22Rv1 (cell line): Measurements from ENCODE around the gene TKTL2.

Experiments used
- H3K27ac ChIP-seq: fragments of 450-650 bp; 2 replicates; pipeline ENCODE4 v1.5.1; 2017
- CTCF ChIP-seq: fragments of 450-650 bp; IDR thresholded peaks from 2 replicates; pipeline ENCODE4 v1.5.1; 2017; ENCODE audit warnings: mild to moderate bottlenecking
- ZFX ChIP-seq: fragments of 450-650 bp; IDR thresholded peaks from 2 replicates; pipeline ENCODE4 v1.6.1; 2017; ENCODE audit warnings: antibody characterized with exemption, borderline replicate concordance

Gene TKTL2

DNA sequence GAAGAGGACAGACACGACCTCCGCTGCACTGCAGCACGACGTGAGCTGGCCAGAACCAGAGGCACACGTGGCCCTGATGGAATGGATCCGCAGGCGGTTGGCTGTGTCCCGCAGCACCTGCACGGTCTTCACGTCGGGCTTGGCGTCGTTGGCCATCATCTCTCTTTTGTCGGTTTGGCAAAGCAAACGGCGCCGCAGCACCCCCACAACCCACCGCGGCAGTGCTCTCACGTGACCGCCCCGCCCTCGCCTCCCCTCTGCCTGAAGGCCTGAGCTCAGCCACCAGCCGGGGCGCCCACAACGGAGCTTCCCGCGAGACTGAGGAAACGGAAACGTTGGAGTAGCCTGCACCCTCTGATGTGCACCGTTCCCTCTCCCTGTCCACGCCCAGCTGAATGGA, at the start of gene TKTL2:
Gene TKTL2 (minus strand): TSS at position 179 of the 400 bp plus-strand sequence. CDS start 20 bp downstream, at position 159.
- no peak for TF ChIP-seq CTCF
- TF ChIP-seq ZFX, result no peak
- H3K27ac ChIP-seq, result no peak within 1 kb of the TSS

DNA sequence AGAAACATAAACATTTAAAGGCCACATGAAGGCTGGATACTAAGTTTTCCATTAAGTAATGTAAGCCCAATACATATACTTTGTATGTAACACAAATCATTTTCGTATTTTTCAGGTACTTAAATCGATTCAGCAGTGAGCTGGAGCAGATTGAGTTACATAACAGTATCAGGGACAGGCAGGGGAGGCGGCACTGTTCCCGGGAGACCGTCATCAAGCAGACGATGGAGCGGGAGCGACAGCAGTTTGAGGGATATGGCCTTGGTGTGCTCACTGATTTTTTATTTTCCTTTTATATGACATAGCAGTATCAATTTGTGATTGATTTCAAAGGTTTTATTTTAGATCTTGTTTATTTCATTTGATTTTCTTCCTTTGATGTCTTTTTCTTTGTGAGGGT, 41.6 kb upstream of the TKTL2 start:
- no peak overlapping the region for H3K27ac ChIP-seq
- TF ChIP-seq ZFX (no peak), CTCF (no peak)

- no peak overlapping the region for H3K27ac ChIP-seq
- TF ChIP-seq CTCF (no peak), ZFX (no peak)
Measured at GRCh38 chr4:163505374-163505773, 31.8 kb upstream of the TKTL2 start.

- H3K27ac ChIP-seq, result no peak overlapping the region
- TF ChIP-seq ZFX (no peak), CTCF (no peak)
Measured at GRCh38 chr4:163500586-163500985, 27.0 kb upstream of the TKTL2 start.

DNA sequence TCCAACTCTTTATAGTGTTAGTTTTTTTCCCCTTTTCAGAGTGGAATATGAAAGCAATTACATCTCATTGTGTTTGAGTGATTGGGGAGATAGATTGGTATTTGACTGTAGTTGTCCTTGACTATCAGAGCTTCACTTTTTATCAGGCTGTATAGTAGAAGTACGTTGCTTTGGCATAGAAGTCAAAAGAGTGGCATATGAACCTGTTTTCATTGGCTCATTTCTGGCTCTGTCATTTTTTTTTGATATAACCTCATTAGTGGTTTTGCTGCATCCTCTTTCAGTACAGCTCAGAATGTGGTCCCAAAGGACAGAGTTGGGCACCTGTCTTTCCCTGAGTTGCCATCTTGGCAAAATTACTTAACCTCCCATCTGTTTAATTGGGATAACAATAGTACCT, 22.3 kb upstream of the TKTL2 start:
- TF ChIP-seq CTCF (no peak), ZFX (no peak)
- H3K27ac ChIP-seq, result peak overlapping the region; percentile 93

DNA sequence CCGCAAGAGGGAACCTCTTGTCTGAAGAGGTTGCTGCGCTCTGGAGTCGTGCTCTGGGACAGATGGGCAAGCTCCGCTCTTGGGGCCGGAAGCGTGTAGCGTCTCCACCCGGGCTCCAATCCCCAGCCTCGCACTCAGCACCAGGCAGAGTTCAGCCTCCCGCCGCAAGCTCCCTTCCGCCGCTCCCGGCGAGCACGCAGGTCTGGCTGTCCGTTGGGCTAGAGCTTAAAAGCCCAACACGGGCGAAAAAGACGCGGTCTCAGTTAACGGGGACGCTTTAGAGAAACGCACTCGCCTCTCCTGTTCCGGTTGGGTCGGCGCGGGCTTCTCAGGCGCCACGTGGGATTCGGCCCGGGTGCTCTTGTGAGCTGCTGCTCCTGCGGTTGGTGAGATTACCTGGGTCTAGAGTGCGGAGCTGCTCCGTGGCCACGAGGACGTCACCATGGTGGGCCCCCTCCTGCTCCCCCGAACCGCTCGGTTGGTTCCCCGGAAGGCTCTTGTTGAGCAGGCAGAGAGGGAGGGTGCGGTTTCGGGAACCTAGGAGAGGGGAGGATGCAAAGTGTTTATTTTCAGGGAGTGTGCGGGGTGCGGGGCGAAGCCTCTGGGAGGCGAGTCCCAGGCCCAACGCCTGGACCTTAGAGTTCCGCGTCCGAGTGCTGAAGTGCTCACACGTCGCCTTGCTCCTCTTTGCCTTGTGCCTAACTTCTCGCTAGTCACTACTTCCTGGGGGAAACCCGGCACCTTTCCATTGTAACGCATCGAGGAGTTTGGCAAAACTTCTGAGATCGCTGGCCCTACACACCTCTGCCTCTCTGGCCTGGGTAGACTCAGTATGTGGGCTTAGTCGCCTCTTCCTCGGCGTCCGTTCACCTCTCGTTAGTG, 21.0 kb upstream of the TKTL2 start, which contains the start of gene TMA16:
Gene TMA16 (plus strand): TSS at position 331 of the 882 bp plus-strand sequence. CDS start 112 bp downstream, at position 443.
- H3K27ac ChIP-seq, result peak within 1 kb of the TSS; percentile 93
- no peak for TF ChIP-seq ZFX
- no peak for TF ChIP-seq CTCF

DNA sequence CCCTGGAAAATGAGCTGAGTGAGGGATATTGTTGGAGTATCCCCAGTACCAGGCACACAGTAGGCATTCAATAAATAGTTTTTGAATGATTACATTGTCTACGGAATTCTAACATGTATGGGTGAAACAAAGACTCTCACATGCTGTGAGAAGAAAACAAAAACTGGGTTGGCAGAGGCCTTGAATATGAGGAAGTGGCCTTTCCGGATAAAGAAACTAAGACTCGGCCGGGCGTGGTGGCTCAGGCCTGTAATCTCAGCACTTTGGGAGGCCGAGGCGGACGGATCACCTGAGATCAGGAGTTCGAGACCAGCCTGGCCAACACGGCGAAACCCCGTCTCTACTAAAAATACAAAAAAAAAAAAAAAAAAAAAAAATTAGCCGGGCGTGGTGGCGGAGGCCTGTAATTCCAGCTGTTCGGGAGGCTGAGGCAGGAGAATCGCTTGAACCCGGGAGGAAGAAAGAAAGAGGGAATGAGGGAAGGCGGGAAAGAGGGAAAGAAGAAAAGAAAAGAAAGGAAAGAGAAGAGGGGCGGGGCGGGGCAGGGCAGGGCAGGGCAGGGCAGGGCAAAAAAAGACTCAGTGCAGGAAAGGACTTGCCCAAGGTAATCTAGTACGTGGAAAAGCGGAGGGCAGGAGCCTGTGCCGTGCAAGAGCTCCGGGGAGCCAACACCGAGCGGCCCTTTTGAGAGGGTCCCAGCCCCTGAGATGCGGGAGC, 20.2 kb upstream of the TKTL2 start:
- peak overlapping the region; percentile 93 for H3K27ac ChIP-seq

More for the DNA sequence above, 20.2 kb upstream of the TKTL2 start:
- no peak for TF ChIP-seq CTCF
